DND-41 (cell line): ENCODE results near the gene GNLY.

Experiments
- CTCF ChIP-seq: IDR thresholded peaks from 2 replicates; pipeline ENCODE4 v1.5.1; 2012; ENCODE audit warnings: borderline replicate concordance, low read length, moderate library complexity, mild to moderate bottlenecking; ENCODE audit not compliant: poor library complexity, severe bottlenecking; ENCODE audit errors: extremely low read depth
- EZH2 ChIP-seq: IDR thresholded peaks from 3 replicates; pipeline ENCODE4 v1.6.1; 2012; ENCODE audit warnings: borderline replicate concordance, low read depth, mild to moderate bottlenecking, moderate library complexity, low read length, inconsistent platforms; ENCODE audit not compliant: severe bottlenecking

- TF ChIP-seq CTCF (no peak), EZH2 (no peak)
Observed at GRCh38 chr2:85711578-85712060, 17.5 kb downstream of the GNLY start.
